IMR-90 (cell line): ENCODE measurements around the gene IQCK. TPM values are rescaled to one million over a fixed set of nuclear protein-coding genes. Genes with fewer than 3 reads are reported as not detected.

ENCODE experiments used
- ATAC-seq: fragments of 200-7000 bp; cut with Tn5 transposase; 2 replicates; pipeline ENCODE4 v1.9.1; 2020; ENCODE audit warnings: low read depth, mild to moderate bottlenecking, moderate library complexity
- BruUV-seq: library from RNA; stranded (reverse); fragments of 400-500 nt; replicated peaks from 2 replicates; lab custom pipeline; 2021; lab: Mats Ljungman, UMichigan
- CTCF ChIA-PET: fragments of 300-600 bp; formaldehyde crosslinking; extraction: SDS; loops from one replicate; lab custom pipeline; 2021; ENCODE audit warnings: antibody characterized with exemption; lab: Yijun Ruan, JAX
- POLR2A ChIA-PET: fragments of 300-600 bp; sonication (Branson Sonifier 250); formaldehyde crosslinking; loops from one replicate; lab custom pipeline; 2022; ENCODE audit warnings: antibody characterized with exemption; ENCODE audit not compliant: unreplicated experiment; lab: Charles Lee
- DNase-seq: peaks from one replicate; pipeline ENCODE4 v3.0.0; 2013
- H2AFZ ChIP-seq: replicated peaks from 2 replicates; pipeline ENCODE3; 2013; ENCODE audit warnings: low read length, mild to moderate bottlenecking; ENCODE audit not compliant: poor library complexity
- H2AK5ac ChIP-seq: 2 replicates; pipeline ENCODE4 v1.6.1; 2013; ENCODE audit warnings: low read depth, low read length, inconsistent platforms
- H2AK9ac ChIP-seq: replicated peaks from 2 replicates; pipeline ENCODE3; 2013; ENCODE audit warnings: mild to moderate bottlenecking, low read depth, low read length, moderate library complexity; ENCODE audit not compliant: poor library complexity
- H2BK120ac ChIP-seq: 2 replicates; pipeline ENCODE4 v1.6.1; 2013; ENCODE audit warnings: low read depth, low read length, inconsistent platforms
- H2BK15ac ChIP-seq: 3 replicates; pipeline ENCODE4 v1.6.1; 2013; ENCODE audit warnings: low read depth, low read length, inconsistent platforms
- H2BK20ac ChIP-seq: 2 replicates; pipeline ENCODE4 v1.6.1; 2013; ENCODE audit warnings: low read depth, mild to moderate bottlenecking, inconsistent platforms, low read length, moderate library complexity
- H2BK5ac ChIP-seq: 2 replicates; pipeline ENCODE4 v1.6.1; 2013; ENCODE audit warnings: mild to moderate bottlenecking, low read depth, low read length, inconsistent platforms; ENCODE audit not compliant: poor library complexity, severe bottlenecking
- H3K14ac ChIP-seq: replicated peaks from 2 replicates; pipeline ENCODE4 v1.6.1; 2013; ENCODE audit warnings: low read depth, low read length, inconsistent platforms
- H3K18ac ChIP-seq: 2 replicates; pipeline ENCODE4 v1.6.1; 2013; ENCODE audit warnings: low read depth, low read length, control low read depth
- H3K23ac ChIP-seq: 2 replicates; pipeline ENCODE4 v1.6.1; 2013; ENCODE audit warnings: low read depth, low read length, inconsistent platforms
- H3K27ac ChIP-seq: 2 replicates; pipeline ENCODE4 v1.5.1; 2013; ENCODE audit warnings: mild to moderate bottlenecking, control low read depth, low read length; ENCODE audit not compliant: insufficient read depth
- H3K27me3 ChIP-seq: 2 replicates; pipeline ENCODE4 v1.6.1; 2013; ENCODE audit warnings: low read length; ENCODE audit not compliant: control insufficient read depth, insufficient read depth
- H3K36me3 ChIP-seq: 2 replicates; pipeline ENCODE4 v1.6.1; 2013; ENCODE audit warnings: low read length, mixed read lengths; ENCODE audit not compliant: control insufficient read depth, insufficient read depth
- H3K4ac ChIP-seq: 2 replicates; pipeline ENCODE4 v1.6.1; 2013; ENCODE audit warnings: low read depth, low read length, inconsistent platforms
- H3K4me1 ChIP-seq: 2 replicates; pipeline ENCODE4 v1.6.1; 2013; ENCODE audit warnings: low read length, mixed read lengths; ENCODE audit not compliant: control insufficient read depth, insufficient read depth
- H3K4me2 ChIP-seq: 2 replicates; pipeline ENCODE4 v1.6.1; 2013; ENCODE audit warnings: low read depth, mild to moderate bottlenecking, control low read depth, low read length, moderate library complexity
- H3K4me3 ChIP-seq: 2 replicates; pipeline ENCODE4 v1.5.1; 2013; ENCODE audit warnings: low read depth, mild to moderate bottlenecking, control low read depth, low read length, moderate library complexity; ENCODE audit not compliant: insufficient read depth
- H3K56ac ChIP-seq: 2 replicates; pipeline ENCODE4 v1.6.1; 2013; ENCODE audit warnings: low read length, inconsistent platforms; ENCODE audit not compliant: insufficient read depth; ENCODE audit errors: extremely low read depth
- H3K79me1 ChIP-seq, 2 experiments: 2 replicates each; pipeline ENCODE4 v1.6.1; 2013; ENCODE audit warnings: low read length in 2 of 2, inconsistent platforms in 1 of 2, low read depth in 1 of 2
- H3K9ac ChIP-seq: 2 replicates; pipeline ENCODE4 v1.6.1; 2013; ENCODE audit warnings: low read depth, low read length, control low read depth
- H3K9me1 ChIP-seq: 2 replicates; pipeline ENCODE4 v1.6.1; 2013; ENCODE audit warnings: low read length, inconsistent platforms; ENCODE audit not compliant: insufficient read depth
- H3K9me3 ChIP-seq: 2 replicates; pipeline ENCODE4 v1.6.1; 2013; ENCODE audit warnings: low read length; ENCODE audit not compliant: control insufficient read depth, insufficient read depth
- H4K20me1 ChIP-seq: 2 replicates; pipeline ENCODE4 v1.6.1; 2013; ENCODE audit warnings: low read length, inconsistent platforms; ENCODE audit not compliant: insufficient read depth
- H4K5ac ChIP-seq: 2 replicates; pipeline ENCODE4 v1.6.1; 2013; ENCODE audit warnings: mild to moderate bottlenecking, low read depth, low read length, control low read depth
- H4K8ac ChIP-seq, 2 experiments: 2 replicates each; pipeline ENCODE4 v1.6.1; 2013; ENCODE audit warnings: low read depth in 2 of 2, low read length in 2 of 2, control low read depth in 1 of 2, inconsistent platforms in 1 of 2
- H4K91ac ChIP-seq: 2 replicates; pipeline ENCODE4 v1.6.1; 2013; ENCODE audit warnings: low read depth, low read length, inconsistent platforms; ENCODE audit not compliant: insufficient read depth
- MAFK ChIP-seq: IDR thresholded peaks from 2 replicates; pipeline ENCODE4 v1.6.1; 2012; ENCODE audit warnings: low read depth, low read length, improper control_type of control experiment
- RFX5 ChIP-seq: IDR thresholded peaks from 2 replicates; pipeline ENCODE4 v1.8.0; 2012; ENCODE audit warnings: low read depth, mild to moderate bottlenecking, low read length, moderate library complexity
- WGBS, 2 experiments: methylation state at CpG; one replicate each; pipeline versions ENCODE4 v1.1.5 to v1.1.7; 2013; ENCODE audit warnings: missing lambda C conversion rate in 2 of 2; ENCODE audit not compliant: insufficient read length in 1 of 2; ENCODE audit errors: extremely low coverage in 2 of 2; 5-methylcytosine and 5-hydroxymethylcytosine counted together
- dilution Hi-C: fragments of 300-500 bp; cut with HindIII; formaldehyde crosslinking; loops from one replicate; pipeline ENCODE4 v1.14.3; 2018; ENCODE audit warnings: low sequenced_read_pairs; ENCODE audit not compliant: unreplicated experiment
- in situ Hi-C: fragments of 300-500 bp; cut with MboI; formaldehyde crosslinking; loops from 3 replicates; pipeline ENCODE4 v1.14.3; 2019; ENCODE audit warnings: low sequenced_read_pairs, inconsistent platforms, mixed read lengths
- intact Hi-C: fragments of 100-400 bp; cut with micrococcal nuclease; formaldehyde crosslinking; loops from 2 replicates; pipeline ENCODE4 v1.10.0; 2022
- polyA plus RNA-seq, 3 experiments: library from polyadenylated mRNA; depleted of rRNA; stranded (reverse); fragments of >200 nt; gene quantifications; 2 replicates each; pipeline ENCODE4 v1.2.3, GENCODE V29; 2012; ENCODE audit warnings: low replicate concordance in 1 of 3
- total RNA-seq: library from RNA; depleted of rRNA; stranded (reverse); fragments of >200 nt; gene quantifications from 2 replicates; pipeline ENCODE4 v1.2.3, GENCODE V29; 2012

IQCK gene
- total and polyA plus RNA-seq, 2 of the 4 experiments (the other 2 are of a cell fraction): 4.1 to 5.4 TPM

- Histone ChIP-seq H3K4me3 (no peak overlapping the region), H2AFZ (peak overlapping the region; percentile 61), H2AK5ac (peak overlapping the region; percentile 56; the same call in 1 of the 2 replicates), H3K9me1 (peaks cover 6% of the 10 kb centered on the region; the same call in 1 of the 2 replicates), H2BK20ac (peak overlapping the region; percentile 47; the same call in 1 of the 2 replicates), H4K20me1 (no peaks in the 10 kb centered on the region), H3K79me1 (no peaks in the 10 kb centered on the region), H3K23ac (peak overlapping the region; percentile 0; the same call in 1 of the 2 replicates), H2BK15ac (0 out of 3 replicates have a peak overlapping the region, but pooled peaks have one; percentile 82), H4K8ac (peak overlapping the region; percentile 25 to 71; a peak in 2 of 4 replicates), H2BK120ac (peak overlapping the region; percentile 65), H3K27ac (peak overlapping the region; percentile 44; the same call in 1 of the 2 replicates), H3K14ac (peak overlapping the region; percentile 69), H4K5ac (peak overlapping the region; percentile 79; the same call in 1 of the 2 replicates), H2AK9ac (peak overlapping the region; percentile 66), H3K4me1 (peaks cover 12% of the 10 kb centered on the region), H3K27me3 (no peaks in the 10 kb centered on the region), H3K9me3 (no peaks in the 10 kb centered on the region), H3K18ac (peak overlapping the region; percentile 82), H2BK5ac (peak overlapping the region; percentile 61), H3K4ac (peak overlapping the region; percentile 81), H3K4me2 (peak overlapping the region; percentile 41; the same call in 1 of the 2 replicates), H3K9ac (0 out of 2 replicates have a peak overlapping the region, but pooled peaks have one; percentile 6), H4K91ac (peak overlapping the region; percentile 59), H3K36me3 (no peaks in the 10 kb centered on the region), H3K56ac (no peak overlapping the region)
- intact Hi-C loops (loop anchor here (5.0 kb wide), 1 partner anchor 53 kb away; no protein-coding TSS in a partner anchor), dilution Hi-C loops (no loop called here), in situ Hi-C loops (no loop called here)
- ChIA-PET CTCF (interaction anchor here (1.0 kb wide), 1 partner anchor 20 kb away, joined by 3 read pairs; no protein-coding TSS in a partner anchor), POLR2A (no interaction called here)
- 100% methylated on average over 2 of the region's 12 CpGs; no CpG with 5 or more reads in 1 of the 2 experiments for WGBS, 2 experiments
- TF ChIP-seq RFX5 (no peak), MAFK (no peak)
- no TSS peak for BruUV-seq
- DNase-seq (peak; percentile 83), ATAC-seq (peak; percentile 65)
Observed at GRCh38 chr16:19753815-19754643, 36.0 kb downstream of the IQCK start.
